H1 (cell line): ENCODE results near the gene RITA1. TPM values are rescaled to one million over a fixed set of nuclear protein-coding genes. Genes with fewer than 3 reads are reported as not detected.

Source experiments
- CTCF ChIA-PET: fragments of 300-600 bp; sonication (Branson Sonifier 250); formaldehyde crosslinking; loops from one replicate; lab custom pipeline; 2021; ENCODE audit not compliant: partially characterized antibody; lab: Charles Lee
- POLR2A ChIA-PET: fragments of 300-600 bp; sonication (Branson Sonifier 250); formaldehyde crosslinking; loops from one replicate; lab custom pipeline; 2021; ENCODE audit warnings: inconsistent platforms; ENCODE audit not compliant: partially characterized antibody; lab: Charles Lee
- DNase-seq, 2 experiments: peaks; one replicate each; pipeline versions ENCODE4 v3.0.0 to v3.0.0-alpha.2; 2010 to 2022; ENCODE audit warnings: low spot score in 2 of 2, low read depth in 1 of 2, mixed read lengths in 1 of 2
- FAIRE-seq: peaks from 2 replicates; lab custom pipeline; 2011; peaks lifted over from hg19 to GRCh38; lab: Jason Lieb, UNC
- H2AFZ ChIP-seq: 2 replicates; pipeline ENCODE4 v1.8.1; 2012; ENCODE audit warnings: low read length, inconsistent platforms
- H2AK5ac ChIP-seq: 2 replicates; pipeline ENCODE4 v1.6.1; 2013; ENCODE audit warnings: low read depth, low read length
- H2BK120ac ChIP-seq: replicated peaks from 2 replicates; pipeline ENCODE3; 2013; ENCODE audit warnings: low read depth, low read length, inconsistent platforms
- H2BK12ac ChIP-seq: 2 replicates; pipeline ENCODE4 v1.6.1; 2013; ENCODE audit warnings: low read depth, low read length
- H2BK15ac ChIP-seq: 2 replicates; pipeline ENCODE4 v1.6.1; 2013; ENCODE audit warnings: low read length
- H2BK20ac ChIP-seq: 2 replicates; pipeline ENCODE4 v1.6.1; 2013; ENCODE audit warnings: low read length
- H2BK5ac ChIP-seq: 2 replicates; pipeline ENCODE4 v1.6.1; 2013; ENCODE audit warnings: low read depth, low read length
- H3K14ac ChIP-seq: 2 replicates; pipeline ENCODE4 v1.6.1; 2013; ENCODE audit warnings: inconsistent platforms; ENCODE audit not compliant: insufficient read length
- H3K18ac ChIP-seq: 2 replicates; pipeline ENCODE4 v1.6.1; 2013; ENCODE audit warnings: low read length; ENCODE audit errors: extremely low read depth
- H3K23ac ChIP-seq: 2 replicates; pipeline ENCODE4 v1.6.1; 2013; ENCODE audit warnings: inconsistent platforms; ENCODE audit not compliant: insufficient read length
- H3K23me2 ChIP-seq: 2 replicates; pipeline ENCODE4 v1.6.1; 2013; ENCODE audit warnings: low read depth, low read length
- H3K27ac ChIP-seq: 2 replicates; pipeline ENCODE4 v1.6.1; 2011; ENCODE audit warnings: low read depth, low read length, inconsistent platforms
- H3K27me3 ChIP-seq, 4 experiments: replicated peaks in 1 of 4; 1 replicate in 1 of 4; 2 replicates in 3 of 4; pipeline versions ENCODE4 v1.6.1 to v1.8.1; 2011 to 2013; ENCODE audit warnings: low read length in 3 of 4, mild to moderate bottlenecking in 3 of 4, inconsistent platforms in 2 of 4, mixed read lengths in 2 of 4, moderate library complexity in 1 of 4; ENCODE audit not compliant: control insufficient read depth in 3 of 4, insufficient read depth in 3 of 4; ENCODE audit errors: extremely low read depth in 1 of 4
- H3K36me3 ChIP-seq, 4 experiments: 2 replicates each; pipeline versions ENCODE4 v1.6.1 to v1.8.1; 2011 to 2013; ENCODE audit warnings: mild to moderate bottlenecking in 4 of 4, low read length in 3 of 4, moderate library complexity in 2 of 4, control low read depth in 1 of 4, inconsistent platforms in 1 of 4; ENCODE audit not compliant: insufficient read depth in 4 of 4, control insufficient read depth in 2 of 4
- H3K4ac ChIP-seq: replicated peaks from 2 replicates; pipeline ENCODE3; 2013; ENCODE audit warnings: low read length, low read depth, mixed read lengths, inconsistent platforms; ENCODE audit not compliant: insufficient read length
- H3K4me1 ChIP-seq, 4 experiments: replicated peaks in 1 of 4; 1 replicate in 1 of 4; 2 replicates in 3 of 4; pipeline versions ENCODE4 v1.6.1 to v1.8.1; 2011 to 2013; ENCODE audit warnings: low read length in 3 of 4, inconsistent platforms in 2 of 4, mixed read lengths in 1 of 4; ENCODE audit not compliant: insufficient read depth in 4 of 4, control insufficient read depth in 3 of 4
- H3K4me2 ChIP-seq, 2 experiments: 2 replicates each; pipeline versions ENCODE4 v1.6.1 to v1.8.1; 2011 to 2013; ENCODE audit warnings: low read depth in 2 of 2, low read length in 2 of 2, control low read depth in 1 of 2, inconsistent platforms in 1 of 2, mild to moderate bottlenecking in 1 of 2; ENCODE audit not compliant: insufficient read depth in 1 of 2
- H3K4me3 ChIP-seq, 4 experiments: fragments of 200-600, 300-600 bp in 1 of 4; sonication (generic), shearing (Covaris generic), sonication (Bioruptor Twin) in 1 of 4; 2 replicates each; pipeline versions ENCODE4 v1.5.1 to v1.8.1; 2011 to 2016; ENCODE audit warnings: low read length in 4 of 4, low read depth in 3 of 4, control low read depth in 2 of 4, inconsistent platforms in 2 of 4, mild to moderate bottlenecking in 2 of 4, mixed read lengths in 1 of 4, moderate library complexity in 1 of 4; ENCODE audit not compliant: insufficient read depth in 2 of 4; ENCODE audit errors: extremely low read depth in 1 of 4
- H3K56ac ChIP-seq: replicated peaks from 2 replicates; pipeline ENCODE3; 2013; ENCODE audit warnings: low read depth, mild to moderate bottlenecking, mixed read lengths, low read length, inconsistent platforms; ENCODE audit not compliant: insufficient read length
- H3K79me1 ChIP-seq: 2 replicates; pipeline ENCODE4 v1.6.1; 2013; ENCODE audit warnings: low read depth, low read length, control low read depth
- H3K79me2 ChIP-seq, 2 experiments: 2 replicates each; pipeline versions ENCODE4 v1.6.1 to v1.8.1; 2012 to 2013; ENCODE audit warnings: low read length in 2 of 2, mild to moderate bottlenecking in 2 of 2, inconsistent platforms in 1 of 2; ENCODE audit not compliant: insufficient read depth in 2 of 2, control insufficient read depth in 1 of 2
- H3K9ac ChIP-seq, 4 experiments: replicated peaks in 1 of 4; 1 replicate in 1 of 4; 2 replicates in 3 of 4; pipeline versions ENCODE4 v1.6.1 to v1.8.1; 2011 to 2013; ENCODE audit warnings: low read depth in 3 of 4, low read length in 3 of 4, control low read depth in 2 of 4, mild to moderate bottlenecking in 2 of 4, moderate library complexity in 2 of 4, inconsistent platforms in 1 of 4; ENCODE audit errors: extremely low read depth in 1 of 4
- H3K9me3 ChIP-seq, 2 experiments: 2 replicates each; pipeline versions ENCODE4 v1.6.1 to v1.8.1; 2012 to 2013; ENCODE audit warnings: mild to moderate bottlenecking in 2 of 2, moderate library complexity in 2 of 2, control low read depth in 1 of 2, inconsistent platforms in 1 of 2, low read depth in 1 of 2, low read length in 1 of 2, mixed read lengths in 1 of 2; ENCODE audit not compliant: insufficient read depth in 2 of 2
- H4K20me1 ChIP-seq, 2 experiments: replicated peaks in 1 of 2; 2 replicates each; pipeline versions ENCODE3 to v1.8.1; 2011 to 2013; ENCODE audit warnings: inconsistent platforms in 2 of 2, low read length in 2 of 2, mild to moderate bottlenecking in 1 of 2; ENCODE audit not compliant: insufficient read depth in 2 of 2, control insufficient read depth in 1 of 2
- H4K5ac ChIP-seq: 2 replicates; pipeline ENCODE4 v1.6.1; 2013; ENCODE audit warnings: low read length, low read depth, mixed read lengths, inconsistent platforms; ENCODE audit not compliant: insufficient read length
- H4K8ac ChIP-seq: 2 replicates; pipeline ENCODE4 v1.8.0; 2013; ENCODE audit warnings: mild to moderate bottlenecking, moderate library complexity, low read length, inconsistent platforms; ENCODE audit not compliant: insufficient read depth; ENCODE audit errors: extremely low read depth
- H4K91ac ChIP-seq: replicated peaks from 2 replicates; pipeline ENCODE3; 2013; ENCODE audit warnings: low read length, mixed read lengths, inconsistent platforms; ENCODE audit not compliant: insufficient read length
- ATF3 ChIP-seq: IDR thresholded peaks from 2 replicates; pipeline ENCODE4 v1.6.1; 2011; ENCODE audit warnings: low read depth, mild to moderate bottlenecking, low read length; ENCODE audit not compliant: insufficient read depth
- CEBPB ChIP-seq: IDR thresholded peaks from 2 replicates; pipeline ENCODE4 v1.6.1; 2012; ENCODE audit warnings: low read depth, low read length
- CTBP2 ChIP-seq: IDR thresholded peaks from 2 replicates; pipeline ENCODE4 v1.7.0; 2011; ENCODE audit warnings: borderline replicate concordance, mild to moderate bottlenecking, moderate library complexity, mixed read lengths, low read length; ENCODE audit not compliant: insufficient read depth, insufficient read length
- CTCF ChIP-seq, 3 experiments: IDR thresholded peaks; 1 replicate in 2 of 3; 2 replicates in 1 of 3; pipeline versions ENCODE4 v1.5.1 to v1.6.1; 2011; ENCODE audit warnings: low read length in 3 of 3, mild to moderate bottlenecking in 3 of 3, inconsistent platforms in 2 of 3, low read depth in 1 of 3, moderate library complexity in 1 of 3; ENCODE audit not compliant: insufficient read depth in 1 of 3; ENCODE audit errors: control extremely low read depth in 1 of 3
- EZH2 ChIP-seq: fragments of 200-600 bp; sonication (generic); IDR thresholded peaks from 2 replicates; pipeline ENCODE4 v1.7.1; 2012; ENCODE audit warnings: low read depth, mild to moderate bottlenecking, moderate library complexity, low read length, inconsistent platforms; ENCODE audit not compliant: severe bottlenecking
- HDAC2 ChIP-seq, 2 experiments: fragments of 300-600 bp in 1 of 2; sonication (generic) in 1 of 2; IDR thresholded peaks; 2 replicates each; pipeline ENCODE4 v1.6.1; 2011 to 2012; ENCODE audit warnings: low read depth in 2 of 2, low read length in 2 of 2, mild to moderate bottlenecking in 2 of 2, moderate library complexity in 2 of 2, borderline replicate concordance in 1 of 2, inconsistent platforms in 1 of 2
- JUN ChIP-seq: IDR thresholded peaks from 2 replicates; pipeline ENCODE4 v1.6.1; 2011; ENCODE audit warnings: low read depth, mild to moderate bottlenecking, improper control_type of control experiment, low read length
- KDM4A ChIP-seq: IDR thresholded peaks from one replicate; pipeline ENCODE4 v1.7.1; 2012; ENCODE audit warnings: low read depth, mild to moderate bottlenecking, moderate library complexity, low read length, inconsistent platforms; ENCODE audit not compliant: severe bottlenecking
- KDM5A ChIP-seq: fragments of 200-600 bp; IDR thresholded peaks from 2 replicates; pipeline ENCODE4 v1.7.1; 2012; ENCODE audit warnings: mild to moderate bottlenecking, low read length, inconsistent platforms, mixed read lengths
- TAF7 ChIP-seq: optimal IDR thresholded peaks from 2 replicates; pipeline ENCODE3; 2011; ENCODE audit warnings: low read depth, mild to moderate bottlenecking, inconsistent platforms, low read length, moderate library complexity, borderline replicate concordance
- WGBS, 2 experiments: shearing (Covaris generic) in 1 of 2; methylation state at CpG; one replicate each; pipeline versions ENCODE4 v1.1.6 to v1.1.7; 2013 to 2015; ENCODE audit warnings: low lambda C conversion rate in 2 of 2, mixed read lengths in 2 of 2, inconsistent platforms in 1 of 2, low coverage in 1 of 2, missing lambda C conversion rate in 1 of 2; ENCODE audit not compliant: insufficient replicate concordance in 2 of 2, insufficient coverage in 1 of 2, insufficient read length in 1 of 2; ENCODE audit errors: extremely low coverage in 1 of 2, missing lambda C conversion rate in 1 of 2; 5-methylcytosine and 5-hydroxymethylcytosine counted together
- polyA plus RNA-seq, 7 experiments: library from polyadenylated mRNA; depleted of rRNA in 3 of 7; stranded (reverse) in 5 of 7; unstranded in 2 of 7; fragments of >200 nt in 5 of 7; fragments of 200-250 nt in 2 of 7; gene quantifications; 1 replicate in 5 of 7; 2 replicates in 1 of 7; 4 replicates in 1 of 7; pipeline versions ENCODE4 v1.2.1 to v1.2.3, GENCODE V29; 2011 to 2013; ENCODE audit warnings: missing spikeins in 2 of 7, mixed read lengths in 2 of 7
- total RNA-seq: library from RNA; stranded (reverse); fragmentation: NEBNext Ultra II Directional; extraction: Animal tissue kit (Norgen Biotek cat#: 25700); gene quantifications from 2 replicates; pipeline ENCODE4 v1.2.1, GENCODE V29; 2021

RITA1 gene
- total and polyA plus RNA-seq, 2 of the 8 experiments (the other 6 are each of a cell fraction or from before 2014, with no cell fraction given): 24.1 to 25.8 TPM

DNA sequence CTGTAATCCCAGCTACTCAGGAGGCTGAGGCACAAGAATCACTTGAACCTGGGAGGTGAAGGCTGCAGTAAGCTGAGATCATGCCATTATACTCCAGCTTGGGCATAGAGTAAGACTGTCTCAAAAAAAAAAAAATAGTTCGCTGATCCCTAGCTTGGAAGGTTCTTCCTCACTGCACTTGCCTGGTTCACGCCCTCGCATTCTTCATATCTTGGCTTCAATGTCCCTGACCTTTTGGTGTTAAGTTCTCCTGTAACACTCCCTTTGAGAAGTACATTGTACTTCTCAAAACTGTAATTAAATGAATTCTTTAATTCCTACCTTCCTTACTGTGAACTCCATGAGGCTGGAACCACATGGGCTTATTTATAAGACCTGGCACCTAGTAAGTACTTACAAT is 19.3 kb downstream of the RITA1 start:
- H3K23me2 ChIP-seq: no peaks in the 10 kb centered on the region
- H2BK12ac ChIP-seq: peak overlapping the region; percentile 27; the same call in 1 of the 2 replicates
- no peak overlapping the region for H2BK120ac ChIP-seq
- H2BK20ac ChIP-seq: no peak overlapping the region
- H2AK5ac ChIP-seq: no peak overlapping the region
- H4K5ac ChIP-seq: no peak overlapping the region
- ChIA-PET POLR2A (interaction anchor here (0.9 to 6.8 kb wide), 5 partner anchors 9 to 84 kb away, joined by 3 to 31 read pairs (median 4); partner anchors contain the start of genes DDX54, RITA1 and TPCN1), CTCF (interaction anchor here (0.6 to 1.9 kb wide), 2 partner anchors 17 to 109 kb away, joined by 4 to 6 read pairs; partner anchors contain the start of gene TPCN1)
- 96% methylated on average over 3 of the region's 3 CpGs; no CpG with 5 or more reads in 1 of the 2 experiments for WGBS, 2 experiments
- H3K18ac ChIP-seq: no peak overlapping the region
- no peak overlapping the region for H4K91ac ChIP-seq
- no peak overlapping the region for H3K4me2 ChIP-seq
- H3K27me3 ChIP-seq: no peaks in the 10 kb centered on the region
- no peak overlapping the region for H3K9ac ChIP-seq
- no peak overlapping the region for H3K27ac ChIP-seq
- no peak overlapping the region for H3K56ac ChIP-seq
- no peaks in the 10 kb centered on the region; a peak in 1 of 7 replicates for H3K4me1 ChIP-seq
- H3K23ac ChIP-seq: no peak overlapping the region
- no peak overlapping the region for H2AFZ ChIP-seq
- no peak overlapping the region for H4K8ac ChIP-seq
- no peak overlapping the region for H3K4ac ChIP-seq
- H2BK5ac ChIP-seq: no peak overlapping the region
- H3K4me3 ChIP-seq: no peak overlapping the region
- no peaks in the 10 kb centered on the region; a peak in 1 of 4 replicates for H3K9me3 ChIP-seq
- no peaks in the 10 kb centered on the region for H3K79me1 ChIP-seq
- H3K14ac ChIP-seq: no peak overlapping the region
- H4K20me1 ChIP-seq: no peaks in the 10 kb centered on the region
- no peaks in the 10 kb centered on the region for H3K79me2 ChIP-seq
- no peaks in the 10 kb centered on the region for H3K36me3 ChIP-seq
- DNase-seq: no peak
- H2BK15ac ChIP-seq: no peak overlapping the region
- FAIRE-seq: no peak
- TF ChIP-seq EZH2: no peak
- TF ChIP-seq CEBPB: no peak
- no peak for TF ChIP-seq CTBP2
- TF ChIP-seq ATF3: no peak
- no peak for TF ChIP-seq HDAC2 (IDR thresholded peaks at IDR 0.05; ENCODE audit: borderline replicate concordance in 1 of 2, low read depth in 2 of 2, low read length in 2 of 2)
- TF ChIP-seq TAF7: no peak
- no peak for TF ChIP-seq KDM5A
- TF ChIP-seq KDM4A: no peak
- no peak for TF ChIP-seq JUN
- no peak for TF ChIP-seq CTCF (IDR thresholded peaks at IDR 0.05; ENCODE audit: control extremely low read depth in 1 of 3, insufficient read depth in 1 of 3, low read depth in 1 of 3, low read length in 3 of 3)
